ENCODE results near the gene HECW1.
A peak's percentile ranks its signal among the peaks of the same experiment; 100 is the strongest.

HECW1 gene

GRCh38 chr7:43244232-43244631 is 131.8 kb downstream of the HECW1 start:
- Histone ChIP-seq H3K27me3 (replicated peaks) (no peaks in the 10 kb centered on the region), H3K27ac (no peak overlapping the region), H3K36me3 (replicated peaks) (no peaks in the 10 kb centered on the region), H3K4me3 (ENCODE audit: low read depth, low read length) (no peak overlapping the region)
- DNase-seq, result no peak
- no peak for TF ChIP-seq CTCF (IDR thresholded peaks at IDR 0.05; ENCODE audit: low read depth, low read length, missing control alignments)
- in situ Hi-C loops (cut with HindIII; ENCODE audit: low pct_ligation_motif_present, low sequenced_read_pairs), result no loop called here

- no peaks in the 10 kb centered on the region for H3K36me3 ChIP-seq (replicated peaks)
- no peak overlapping the region for H3K27ac ChIP-seq
- in situ Hi-C loops (cut with HindIII; ENCODE audit: low pct_ligation_motif_present, low sequenced_read_pairs), result no loop called here
- TF ChIP-seq CTCF (IDR thresholded peaks at IDR 0.05; ENCODE audit: low read depth, low read length, missing control alignments), result no peak
- H3K27me3 ChIP-seq (replicated peaks), result no peaks in the 10 kb centered on the region
- DNase-seq, result no peak
- H3K4me3 ChIP-seq (ENCODE audit: low read depth, low read length), result no peak overlapping the region
These were observed 132.3 kb downstream of the HECW1 start for GRCh38 chr7:43244784-43245183.

- Histone ChIP-seq H3K27me3 (replicated peaks) (no peaks in the 10 kb centered on the region), H3K27ac (no peak overlapping the region), H3K4me3 (ENCODE audit: low read depth, low read length) (no peak overlapping the region), H3K36me3 (replicated peaks) (no peaks in the 10 kb centered on the region)
- no peak for TF ChIP-seq CTCF (IDR thresholded peaks at IDR 0.05; ENCODE audit: low read depth, low read length, missing control alignments)
- in situ Hi-C loops (cut with HindIII; ENCODE audit: low pct_ligation_motif_present, low sequenced_read_pairs), result no loop called here
- DNase-seq, result no peak
These were observed 135.3 kb downstream of the HECW1 start for GRCh38 chr7:43247757-43248156.

GRCh38 chr7:43248553-43248952 is 136.1 kb downstream of the HECW1 start:
- no peaks in the 10 kb centered on the region for H3K27me3 ChIP-seq (replicated peaks)
- H3K27ac ChIP-seq, result no peak overlapping the region
- H3K4me3 ChIP-seq (ENCODE audit: low read depth, low read length), result peak overlapping the region; percentile 43
- no peaks in the 10 kb centered on the region for H3K36me3 ChIP-seq (replicated peaks)
- DNase-seq, result no peak
- in situ Hi-C loops (cut with HindIII; ENCODE audit: low pct_ligation_motif_present, low sequenced_read_pairs), result no loop called here
- no peak for TF ChIP-seq CTCF (IDR thresholded peaks at IDR 0.05; ENCODE audit: low read depth, low read length, missing control alignments)

GRCh38 chr7:43248961-43249822 is 136.7 kb downstream of the HECW1 start:
- Histone ChIP-seq H3K36me3 (replicated peaks) (no peaks in the 10 kb centered on the region), H3K27ac (peak overlapping the region; percentile 50), H3K27me3 (replicated peaks) (no peaks in the 10 kb centered on the region), H3K4me3 (ENCODE audit: low read depth, low read length) (peak overlapping the region; percentile 43)
- peak; percentile 52 for DNase-seq
- in situ Hi-C loops (cut with HindIII; ENCODE audit: low pct_ligation_motif_present, low sequenced_read_pairs), result no loop called here
- TF ChIP-seq CTCF (IDR thresholded peaks at IDR 0.05; ENCODE audit: low read depth, low read length, missing control alignments), result no peak

- Histone ChIP-seq H3K27ac (no peak overlapping the region), H3K27me3 (replicated peaks) (no peaks in the 10 kb centered on the region), H3K36me3 (replicated peaks) (no peaks in the 10 kb centered on the region), H3K4me3 (ENCODE audit: low read depth, low read length) (no peak overlapping the region)
- TF ChIP-seq CTCF (IDR thresholded peaks at IDR 0.05; ENCODE audit: low read depth, low read length, missing control alignments), result no peak
- DNase-seq, result peak; percentile 22
- in situ Hi-C loops (cut with HindIII; ENCODE audit: low pct_ligation_motif_present, low sequenced_read_pairs), result no loop called here
These were observed 137.3 kb downstream of the HECW1 start for GRCh38 chr7:43249823-43250145.

Measured in brain microvascular endothelial cell (primary cell).